Placental pericyte (primary cell): ENCODE data around the gene LRRC61. TPM values are rescaled to one million over a fixed set of nuclear protein-coding genes. Genes with fewer than 3 reads are reported as not detected.

Source experiments
- total RNA-seq: library from RNA; depleted of rRNA; stranded (reverse); fragments of >200 nt; gene quantifications from 2 replicates; pipeline ENCODE4 v1.2.3, GENCODE V29; 2012

Gene LRRC61, protein sequence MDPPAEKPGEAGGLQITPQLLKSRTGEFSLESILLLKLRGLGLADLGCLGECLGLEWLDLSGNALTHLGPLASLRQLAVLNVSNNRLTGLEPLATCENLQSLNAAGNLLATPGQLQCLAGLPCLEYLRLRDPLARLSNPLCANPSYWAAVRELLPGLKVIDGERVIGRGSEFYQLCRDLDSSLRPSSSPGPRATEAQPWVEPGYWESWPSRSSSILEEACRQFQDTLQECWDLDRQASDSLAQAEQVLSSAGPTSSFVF
- 2.3 and 2.8 TPM in 2 replicates for total RNA-seq

GRCh38 chr7:150322833-150323681 is at the start of gene LRRC61, which contains the start of gene ACTR3C:
Gene LRRC61, plus strand, starts transcription at chr7:150323355. Its CDS starts 13,507 bp downstream, at chr7:150336862.
Gene ACTR3C, minus strand, starts transcription at chr7:150323545. Its CDS starts 28,249 bp downstream, at chr7:150295296.

GRCh38 chr7:150341263-150342120 is 18.3 kb downstream of the LRRC61 start, which contains the start of gene RARRES2:
Gene RARRES2, minus strand, starts transcription at chr7:150341629. Its CDS starts 1,020 bp downstream, at chr7:150340609.

GRCh38 chr7:150368096-150368883 is 45.1 kb downstream of the LRRC61 start, which contains the start of gene REPIN1:
Gene REPIN1, plus strand, starts transcription at chr7:150368822. Its CDS starts 890 bp downstream, at chr7:150369712.

DNA sequence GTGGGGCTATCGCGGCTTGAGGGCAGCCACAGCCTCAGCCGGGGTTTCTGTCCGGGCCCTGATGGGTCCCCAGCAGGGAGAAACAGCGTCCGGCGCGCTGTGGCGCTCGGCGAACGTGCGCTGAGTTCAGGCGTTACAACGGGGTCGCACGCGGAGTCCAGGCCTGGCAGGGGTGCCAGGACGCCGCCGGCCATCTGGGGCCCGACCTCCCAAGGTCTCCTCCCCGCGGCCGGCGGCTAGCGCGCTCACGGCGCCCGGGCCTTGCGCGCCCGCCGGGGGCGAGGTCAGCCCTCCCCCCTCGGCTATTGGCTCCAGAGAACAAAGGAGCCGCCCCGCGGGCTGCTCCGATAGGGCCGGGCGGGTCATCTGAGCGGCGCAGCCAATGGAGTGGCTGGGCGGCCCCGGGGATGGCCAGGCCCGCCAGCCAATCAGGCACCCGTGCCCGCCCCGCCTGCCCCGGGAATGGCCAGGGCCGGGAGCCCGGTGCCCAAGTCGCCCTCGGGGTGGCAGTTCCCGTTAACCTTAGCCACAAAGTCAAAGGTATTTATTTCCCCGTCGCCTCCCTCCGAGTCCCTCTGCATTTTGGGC is 55.8 kb downstream of the LRRC61 start, which contains the start of gene ZNF775:
Gene ZNF775 (plus strand): TSS at position 478 of the 588 bp plus-strand sequence. CDS start 9,141 bp downstream, outside the sequence.

Other genes starting within 250 kb of the LRRC61 start
- 2.0 TPM in 2 replicates for gene ACTR3C, start 190 bp downstream of the LRRC61 start, total RNA-seq
- gene RARRES2, start 18.3 kb downstream of the LRRC61 start, total RNA-seq = 4.6 and 35.2 TPM in 2 replicates
- gene REPIN1, start 45.5 kb downstream of the LRRC61 start, total RNA-seq = 54.3 and 108 TPM in 2 replicates
- 4.2 and 6.7 TPM in 2 replicates for gene ZNF775, start 56.0 kb downstream of the LRRC61 start, total RNA-seq
- under 0.01 TPM in 1 of 2 replicates, not detected in the other for gene GIMAP8, start 127.3 kb downstream of the LRRC61 start, total RNA-seq
- not detected in 2 replicates for gene GIMAP7, start 191.5 kb downstream of the LRRC61 start, total RNA-seq
- gene GIMAP4, start 244.0 kb downstream of the LRRC61 start, total RNA-seq = 0.14 TPM in 1 of 2 replicates, not detected in the other